ENCODE results near the gene BICC1.

DNA sequence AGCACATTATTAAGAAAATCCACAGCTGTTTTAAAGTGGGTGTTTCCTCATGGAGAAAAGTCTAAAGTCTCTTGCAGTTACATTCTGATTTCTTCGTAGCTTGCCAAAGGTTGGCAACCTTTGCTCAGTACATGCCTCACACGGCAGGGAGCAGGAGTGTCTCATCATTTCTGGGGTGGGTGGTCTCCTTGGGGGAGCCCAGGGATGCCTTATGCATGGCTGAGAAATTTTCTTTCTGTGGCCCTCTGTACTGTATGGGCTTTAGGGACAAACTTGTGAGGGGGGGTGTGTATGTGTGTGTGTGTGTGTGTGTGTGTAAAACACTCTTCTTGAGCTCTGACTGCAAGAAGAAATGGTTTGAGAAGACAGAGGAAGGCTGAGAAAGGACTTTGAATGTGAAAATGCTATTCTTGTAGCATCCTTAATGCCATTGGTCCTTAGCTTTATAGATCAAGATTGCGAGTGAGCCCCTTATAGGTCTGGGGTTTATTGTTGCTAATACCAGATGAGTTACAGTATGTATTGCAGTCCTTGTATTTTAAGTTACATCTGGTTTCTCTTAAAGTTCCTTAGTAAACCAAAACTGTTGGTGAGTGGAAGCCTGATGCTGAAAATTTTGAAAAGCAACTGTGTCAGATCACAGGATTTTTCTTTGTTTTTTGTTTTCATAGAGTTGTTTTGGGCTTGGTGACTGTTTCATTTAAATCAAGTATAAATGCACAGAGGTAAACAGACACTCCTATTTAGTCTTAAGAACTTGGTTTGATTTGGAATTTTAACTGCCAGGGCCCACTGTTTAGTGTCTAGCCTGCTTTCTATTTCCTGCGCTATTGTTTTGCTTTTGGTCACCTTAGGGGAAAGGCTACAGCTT is 242.0 kb downstream of the BICC1 start:
- TF ChIP-seq GATA3 (IDR thresholded peaks at IDR 0.05; ENCODE audit: low read depth, low read length), result no peak
- no peak for TF ChIP-seq GATA2 (IDR thresholded peaks at IDR 0.05; ENCODE audit: low read depth, low read length)
